GM23338 (cell line): ENCODE measurements around the gene SPRY2. TPM values are rescaled to one million over a fixed set of nuclear protein-coding genes. Genes with fewer than 3 reads are reported as not detected.

Source experiments
- ATAC-seq: fragments of 200-7000 bp; cut with Tn5 transposase; 3 replicates; pipeline ENCODE4 v1.9.1; 2020
- DNase-seq: peaks from one replicate; pipeline ENCODE4 v3.0.0-alpha.2; 2015; ENCODE audit warnings: low spot score
- H2AFZ ChIP-seq: fragments of 200-600 bp; sonication (generic); 2 replicates; pipeline ENCODE4 v1.8.0; 2016; ENCODE audit warnings: antibody characterized with exemption, mild to moderate bottlenecking, moderate library complexity
- H3F3A ChIP-seq: fragments of 200-600 bp; sonication (generic); replicated peaks from 2 replicates; pipeline ENCODE4 v1.8.0; 2017; ENCODE audit warnings: antibody characterized with exemption, mixed run types, low read depth
- H3K27ac ChIP-seq: fragments of 200-600 bp; sonication (generic); 2 replicates; pipeline ENCODE4 v1.6.1; 2016; ENCODE audit warnings: low read depth
- H3K27me3 ChIP-seq: fragments of 200-600 bp; sonication (generic); 2 replicates; pipeline ENCODE4 v1.8.0; 2016; ENCODE audit warnings: mild to moderate bottlenecking, mixed run types, moderate library complexity; ENCODE audit not compliant: insufficient read depth
- H3K36me3 ChIP-seq: fragments of 200-600 bp; sonication (generic); 2 replicates; pipeline ENCODE4 v1.8.0; 2016; ENCODE audit warnings: mild to moderate bottlenecking; ENCODE audit not compliant: insufficient read depth
- H3K4me1 ChIP-seq: fragments of 200-600 bp; sonication (generic); 2 replicates; pipeline ENCODE4 v1.8.0; 2016; ENCODE audit warnings: mild to moderate bottlenecking, moderate library complexity; ENCODE audit not compliant: insufficient read depth
- H3K4me2 ChIP-seq: fragments of 200-600 bp; sonication (generic); 2 replicates; pipeline ENCODE4 v1.7.1; 2017; ENCODE audit warnings: mixed run types
- H3K4me3 ChIP-seq: fragments of 200-600 bp; sonication (generic); 2 replicates; pipeline ENCODE4 v1.6.1; 2016; ENCODE audit warnings: mixed run types
- H3K79me2 ChIP-seq: fragments of 200-600 bp; sonication (generic); replicated peaks from 2 replicates; pipeline ENCODE4 v1.8.0; 2017; ENCODE audit warnings: mild to moderate bottlenecking; ENCODE audit not compliant: insufficient read depth
- H3K9me2 ChIP-seq: fragments of 200-600 bp; sonication (generic); 2 replicates; pipeline ENCODE4 v1.8.0; 2017; ENCODE audit not compliant: insufficient read depth
- H4K20me1 ChIP-seq: fragments of 200-600 bp; sonication (generic); replicated peaks from 2 replicates; pipeline ENCODE4 v1.8.0; 2017; ENCODE audit warnings: mild to moderate bottlenecking; ENCODE audit not compliant: insufficient read depth
- H3K27ac Mint-ChIP-seq: 2 replicates; pipeline ENCODE4 v1.8.0; 2020; ENCODE audit warnings: inconsistent platforms, mild to moderate bottlenecking, moderate library complexity, mixed read lengths
- H3K27me3 Mint-ChIP-seq: 3 replicates; pipeline ENCODE4 v1.8.0; 2022; ENCODE audit warnings: low read depth, mild to moderate bottlenecking, moderate library complexity, mixed read lengths, inconsistent platforms; ENCODE audit not compliant: insufficient read depth, poor library complexity
- H3K36me3 Mint-ChIP-seq: 3 replicates; pipeline ENCODE4 v1.8.0; 2021; ENCODE audit warnings: low read depth, mild to moderate bottlenecking, inconsistent platforms, moderate library complexity, mixed read lengths
- H3K4me1 Mint-ChIP-seq: 3 replicates; pipeline ENCODE4 v1.8.0; 2020; ENCODE audit warnings: mild to moderate bottlenecking, inconsistent platforms, mixed read lengths
- H3K4me3 Mint-ChIP-seq: 3 replicates; pipeline ENCODE4 v1.8.0; 2021; ENCODE audit warnings: moderate library complexity, mild to moderate bottlenecking, inconsistent platforms, mixed read lengths
- H3K9me3 Mint-ChIP-seq: 3 replicates; pipeline ENCODE4 v1.8.0; 2020; ENCODE audit warnings: moderate library complexity, mild to moderate bottlenecking, inconsistent platforms, mixed read lengths
- CTCF ChIP-seq, 2 experiments: fragments of 200-600 bp in 1 of 2; sonication (generic) in 1 of 2; conservative IDR thresholded peaks; 2 replicates each; pipeline versions ENCODE4 v1.5.1 to v1.6.1; 2016 to 2017; ENCODE audit warnings: antibody characterized with exemption in 2 of 2, low read depth in 2 of 2, mild to moderate bottlenecking in 2 of 2, moderate library complexity in 1 of 2
- ETS1 ChIP-seq: IDR thresholded peaks from 2 replicates; pipeline ENCODE4 v1.6.1; 2016; ENCODE audit warnings: antibody characterized with exemption
- EZH2 ChIP-seq: fragments of 200-600 bp; sonication (generic); IDR thresholded peaks from one replicate; pipeline ENCODE4 v1.8.0; 2017; ENCODE audit warnings: antibody characterized with exemption, mild to moderate bottlenecking, low read depth; ENCODE audit not compliant: unreplicated experiment
- EZH2phosphoT487 ChIP-seq: fragments of 200-600 bp; sonication (generic); IDR thresholded peaks from one replicate; pipeline ENCODE4 v1.8.1; 2018; ENCODE audit warnings: antibody characterized with exemption; ENCODE audit not compliant: unreplicated experiment
- NANOG ChIP-seq: IDR thresholded peaks from 2 replicates; pipeline ENCODE4 v1.6.1; 2016; ENCODE audit warnings: antibody characterized with exemption, borderline replicate concordance
- POLR2AphosphoS5 ChIP-seq: IDR thresholded peaks from 2 replicates; pipeline ENCODE4 v1.6.1; 2016; ENCODE audit warnings: antibody characterized with exemption, low read depth
- REST ChIP-seq: IDR thresholded peaks from one replicate; pipeline ENCODE4 v1.6.1; 2018; ENCODE audit warnings: antibody characterized with exemption; ENCODE audit not compliant: unreplicated experiment
- ZNF114 ChIP-seq: fragments of 250-450 bp; sonication (Bioruptor Pico); IDR thresholded peaks from 2 replicates; pipeline ENCODE4 v1.5.0; 2020; ENCODE audit warnings: mild to moderate bottlenecking, moderate library complexity
- ZNF462 ChIP-seq: fragments of 250-450 bp; sonication (Bioruptor Pico); IDR thresholded peaks from 2 replicates; pipeline ENCODE4 v1.5.0; 2020; ENCODE audit warnings: mild to moderate bottlenecking, moderate library complexity
- polyA plus RNA-seq: library from polyadenylated mRNA; unstranded; fragments of >200 nt; fragmentation: Nextera tagmentation; extraction: Ambion mirVana; gene quantifications from 2 replicates; pipeline ENCODE4 v1.2.1, GENCODE V29; 2016
- total RNA-seq: library from RNA; depleted of rRNA; stranded (reverse); fragments of >200 nt; shearing (Covaris generic); gene quantifications from 2 replicates; pipeline ENCODE4 v1.2.3, GENCODE V29; 2014

The SPRY2 gene
- total and polyA plus RNA-seq, 2 experiments from 2014 or later, result 21.5 to 39.1 TPM

GRCh38 chr13:80297094-80297493, 43.8 kb downstream of the SPRY2 start:
- Mint-ChIP-seq H3K27ac (peak overlapping the region; percentile 98), H3K4me1 (peaks cover 30% of the 10 kb centered on the region; the same call in 2 of the 3 replicates), H3K9me3 (no peaks in the 10 kb centered on the region), H3K36me3 (no peaks in the 10 kb centered on the region), H3K4me3 (peak overlapping the region; percentile 36), H3K27me3 (peaks cover 2% of the 10 kb centered on the region)
- Histone ChIP-seq H3K36me3 (no peaks in the 10 kb centered on the region), H3K79me2 (no peaks in the 10 kb centered on the region), H3K27ac (peak overlapping the region; percentile 92), H3K4me3 (peak overlapping the region; percentile 17), H3F3A (peaks cover 11% of the 10 kb centered on the region), H3K9me2 (peaks cover 3% of the 10 kb centered on the region; the same call in 1 of the 2 replicates), H2AFZ (no peak overlapping the region), H3K4me2 (peak overlapping the region; percentile 43), H3K4me1 (peaks cover 25% of the 10 kb centered on the region), H4K20me1 (no peaks in the 10 kb centered on the region), H3K27me3 (no peaks in the 10 kb centered on the region)
- TF ChIP-seq NANOG, result peak; percentile 87
- TF ChIP-seq EZH2, result no peak
- TF ChIP-seq ZNF114 (CRISPR knock-in tag), result peak; percentile 67; the same call in 1 of the 2 replicates
- TF ChIP-seq ETS1, result no peak
- no peak for TF ChIP-seq CTCF (conservative IDR thresholded peaks at IDR 0.05; ENCODE audit: low read depth in 2 of 2)
- peak; percentile 96; the same call in 1 of the 2 replicates for TF ChIP-seq ZNF462 (CRISPR knock-in tag)
- TF ChIP-seq POLR2AphosphoS5, result no peak
- no peak for TF ChIP-seq EZH2phosphoT487
- no peak for TF ChIP-seq REST
- ATAC-seq (peak; percentile 94), DNase-seq (peak; percentile 79)
